Midbrain (tissue), 1 donor: ENCODE results near the gene SBSN.
"Not testable (repeated sequence)": the region's sequence is repeated elsewhere in the genome, so short reads cannot be mapped to it uniquely, and the experiment has no call there.

Experiments used
- DNase-seq: peaks from one replicate; lab custom pipeline; 2025; lab: John Stamatoyannopoulos, UW

The SBSN gene

DNA sequence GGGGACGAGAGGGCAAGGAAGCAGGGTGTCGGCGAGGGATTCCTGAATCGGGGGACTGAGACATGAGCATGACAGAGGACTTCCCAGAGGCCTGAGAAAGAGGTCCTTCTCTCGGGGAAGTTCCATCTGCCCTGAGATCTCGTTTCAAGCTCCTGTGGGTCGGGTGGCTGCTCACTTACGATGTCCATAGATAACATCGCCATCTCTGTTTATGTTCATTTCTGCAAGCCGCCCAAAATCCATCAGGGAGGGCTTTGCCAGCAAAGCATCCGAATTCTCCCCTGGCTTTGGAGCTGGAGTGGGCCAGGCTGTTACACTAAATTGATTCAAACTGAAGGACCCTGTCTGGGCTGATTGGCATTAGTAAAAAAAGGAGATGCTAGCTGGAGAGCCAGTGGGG is 20.6 kb downstream of the SBSN start:
- DNase-seq, result no peak

DNA sequence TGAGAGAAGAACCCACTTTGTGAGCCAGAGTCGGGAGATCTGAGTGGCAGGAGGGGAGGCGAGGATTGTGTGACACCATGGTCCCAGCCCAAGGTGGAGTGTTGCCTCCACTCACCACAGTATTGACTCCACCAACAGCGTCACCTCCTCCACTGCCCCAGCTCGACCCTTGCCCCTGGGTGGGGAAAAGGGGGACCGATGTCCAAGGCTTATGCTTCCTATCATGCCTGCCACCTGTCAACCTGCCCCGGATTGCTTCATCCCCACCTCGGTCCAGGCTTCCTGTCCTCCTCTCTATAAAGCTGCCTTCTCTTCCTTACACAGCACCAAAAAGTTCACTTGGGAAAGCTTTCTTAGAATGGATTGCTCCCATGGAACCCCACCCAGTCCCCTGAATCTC is 22.1 kb downstream of the SBSN start:
- no peak for DNase-seq

DNA sequence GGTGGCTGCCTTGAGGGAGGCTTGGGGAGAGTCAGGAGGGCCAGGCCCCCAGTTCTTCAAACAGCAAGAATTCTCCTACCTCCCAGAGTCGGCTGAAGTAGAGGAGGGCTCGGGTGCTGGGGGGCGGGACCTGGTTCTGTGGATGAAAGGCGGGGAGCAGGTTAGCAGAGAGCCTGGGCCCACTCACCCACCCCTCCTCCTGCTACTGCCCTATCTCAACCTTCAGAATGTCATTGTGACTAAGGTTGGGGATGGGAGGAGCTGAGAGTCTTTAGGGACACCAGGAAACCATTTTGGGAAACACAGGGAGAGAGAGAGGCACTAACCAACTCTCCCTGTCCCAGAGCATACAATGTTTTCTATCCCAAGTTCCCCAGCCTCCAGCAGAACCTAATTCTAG is 25.4 kb downstream of the SBSN start:
- DNase-seq, result no peak

DNA sequence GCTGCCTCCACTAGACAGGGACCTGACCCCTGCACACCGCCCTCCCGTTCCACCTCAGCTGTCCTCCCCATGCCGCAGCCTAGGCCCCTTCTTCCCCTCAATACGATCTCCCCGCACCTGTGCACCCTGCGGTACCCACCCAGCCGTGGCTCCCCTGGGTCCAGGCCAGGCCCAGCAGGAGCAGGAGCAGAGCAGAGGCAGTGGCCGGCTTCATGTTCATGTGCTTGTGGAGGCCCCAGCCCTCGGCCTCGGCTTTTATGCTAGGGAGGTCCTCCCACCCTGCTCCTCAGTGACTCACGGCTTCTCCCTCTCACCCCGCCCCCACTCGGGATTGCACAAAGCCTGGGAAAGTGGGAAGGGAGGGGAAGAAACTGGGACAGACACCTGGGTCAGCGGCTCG is 26.4 kb downstream of the SBSN start:
- no peak for DNase-seq

DNA sequence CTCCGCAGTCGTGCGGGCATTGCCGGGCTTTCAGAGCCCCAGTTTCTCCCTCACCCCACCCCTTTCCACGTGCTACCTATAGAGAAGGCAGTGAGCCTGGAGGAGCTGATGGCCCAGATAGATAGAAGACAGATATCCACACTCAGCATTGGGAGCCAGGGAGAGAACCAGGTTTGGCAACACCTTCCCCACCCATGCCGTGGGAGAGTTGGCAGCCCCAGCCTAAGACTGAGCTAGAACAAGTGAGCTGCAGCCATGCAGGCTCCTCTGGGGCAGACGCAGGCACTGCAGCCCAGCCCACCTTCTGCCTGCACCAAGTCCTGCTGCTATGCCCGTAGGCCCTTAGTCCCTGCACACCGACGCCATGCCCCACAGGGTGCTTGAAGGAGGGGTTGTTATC is 27.5 kb downstream of the SBSN start:
- no peak for DNase-seq

DNA sequence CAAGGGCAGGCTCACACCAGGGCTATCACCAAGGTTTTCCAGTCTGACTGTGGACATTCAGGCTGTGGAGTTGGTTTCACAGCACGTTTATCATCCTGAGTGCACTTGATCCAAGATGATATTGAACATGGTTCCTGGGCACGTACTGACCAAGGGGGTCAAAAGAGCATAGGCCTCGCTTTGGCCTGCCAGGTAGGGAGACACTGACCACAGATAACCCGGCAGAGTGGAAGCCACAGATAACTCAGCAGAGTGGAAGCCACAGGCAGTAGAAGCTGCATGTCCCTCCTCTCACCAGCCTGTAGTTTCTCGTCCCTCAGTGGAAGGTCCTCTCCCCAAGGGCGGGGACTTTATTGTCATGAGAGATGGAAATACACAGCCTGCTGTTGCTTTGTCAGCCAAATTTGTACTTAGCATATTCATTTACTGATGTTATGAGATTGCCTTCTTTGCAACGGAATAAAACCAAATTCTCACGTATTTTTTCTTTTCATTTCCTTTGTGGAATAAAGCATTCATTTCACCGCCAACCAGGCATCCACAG is 29.1 kb downstream of the SBSN start:
- DNase-seq, result no peak

DNA sequence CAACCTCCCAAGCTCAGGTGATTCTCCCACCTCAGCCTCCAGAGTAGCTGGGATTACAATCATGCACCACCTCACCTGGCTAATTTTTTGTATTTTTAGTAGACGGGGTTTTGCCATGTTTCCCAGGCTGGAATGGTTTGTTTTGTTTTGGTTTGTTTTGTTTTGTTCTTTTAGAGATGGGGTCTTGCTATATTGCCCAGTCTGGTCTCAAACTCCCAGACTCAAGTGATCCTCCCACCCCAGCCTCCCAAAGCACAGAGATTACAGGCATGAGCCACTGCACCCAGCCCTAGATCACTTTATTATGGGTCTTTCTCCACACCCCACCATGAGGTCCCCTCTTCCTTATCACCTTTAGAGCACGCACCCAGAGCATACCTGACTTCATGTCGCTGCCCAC is 29.9 kb downstream of the SBSN start:
- no peak for DNase-seq

DNA sequence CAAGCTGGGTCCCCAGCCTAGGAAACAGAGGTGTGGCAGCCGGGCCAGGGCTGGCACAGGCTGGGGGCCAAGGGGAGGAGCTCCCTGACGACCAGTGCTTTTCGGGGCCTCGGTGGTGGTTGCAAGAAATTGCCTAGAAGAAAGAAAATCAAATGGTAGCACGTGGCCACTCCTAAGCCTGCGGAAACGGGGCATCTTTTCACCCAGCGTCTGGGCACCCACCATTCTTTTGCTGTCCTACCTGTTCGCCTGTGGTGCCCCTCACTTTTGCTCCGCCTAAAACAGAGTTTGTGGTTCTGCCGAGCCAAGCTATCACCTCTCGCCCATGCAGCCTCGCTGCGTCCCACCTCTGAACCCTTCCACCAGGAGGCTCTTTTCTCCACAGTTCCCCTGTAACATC is 30.7 kb downstream of the SBSN start:
- no peak for DNase-seq

DNA sequence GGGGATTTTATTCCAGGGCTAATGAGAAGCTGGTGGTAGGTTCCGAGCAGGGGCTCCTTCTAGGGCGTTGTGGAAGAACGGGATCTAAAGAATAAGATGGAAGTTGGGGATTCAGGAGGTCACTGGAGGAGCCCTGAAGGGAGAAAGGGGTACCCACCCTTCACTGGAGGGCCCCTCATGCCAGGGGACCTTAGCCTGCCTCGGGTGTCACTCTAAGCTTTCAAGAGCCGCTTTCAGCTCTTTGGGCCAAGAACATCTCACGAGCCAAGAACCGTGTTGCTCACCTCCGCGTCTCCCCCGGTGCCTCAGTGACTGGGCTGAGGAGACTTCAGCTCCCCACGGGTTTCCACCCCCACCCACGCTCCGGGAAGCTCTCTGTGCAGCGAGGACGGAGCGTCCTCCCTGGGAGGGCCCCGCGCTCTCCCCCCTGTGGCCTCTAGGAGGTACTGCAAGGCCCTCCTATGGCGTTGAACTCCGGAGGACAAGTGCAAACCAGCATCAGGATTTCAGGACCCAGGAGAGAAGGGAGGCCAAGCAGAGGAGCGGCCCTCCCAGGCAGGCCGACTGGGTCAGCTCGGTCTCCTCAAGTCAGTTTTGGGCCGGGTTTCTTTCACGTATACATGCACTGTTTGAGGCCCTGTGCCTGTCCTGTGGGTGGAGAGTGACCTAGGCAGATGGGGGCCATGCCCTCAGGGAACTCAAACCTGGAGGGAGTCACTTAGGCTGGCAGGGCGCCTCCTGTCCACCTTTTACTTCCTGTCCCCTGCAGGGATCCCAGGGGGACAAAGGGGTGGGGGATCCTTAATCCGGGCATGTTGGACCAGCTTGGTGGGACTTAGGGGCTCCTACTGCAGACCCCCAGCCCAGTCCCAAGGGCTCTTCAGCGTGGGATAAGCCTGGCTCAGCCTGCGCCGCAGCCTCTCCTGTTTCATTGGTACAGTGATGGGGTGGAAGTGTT is 32.7 kb downstream of the SBSN start:
- peak; percentile 49 for DNase-seq

DNA sequence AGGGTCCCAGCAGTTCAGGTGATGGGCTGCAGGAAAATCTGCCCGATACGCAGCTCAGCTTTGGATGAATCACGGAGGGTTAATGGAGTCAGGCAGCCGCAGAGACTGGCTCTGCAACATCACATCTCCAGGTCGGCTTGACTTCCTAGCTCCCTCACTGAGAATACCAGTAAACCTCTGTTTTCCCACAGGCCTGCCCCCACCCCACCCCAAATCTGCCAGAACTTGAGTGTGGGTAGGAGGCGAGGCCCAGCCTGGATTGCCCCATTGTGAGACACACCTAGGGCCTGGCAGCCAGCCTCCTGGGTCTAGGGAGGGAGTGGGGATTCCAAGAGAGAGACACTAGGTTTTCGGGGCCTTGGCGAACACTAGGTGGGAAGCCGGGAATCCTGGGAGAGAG is 34.1 kb downstream of the SBSN start:
- DNase-seq, result no peak

DNA sequence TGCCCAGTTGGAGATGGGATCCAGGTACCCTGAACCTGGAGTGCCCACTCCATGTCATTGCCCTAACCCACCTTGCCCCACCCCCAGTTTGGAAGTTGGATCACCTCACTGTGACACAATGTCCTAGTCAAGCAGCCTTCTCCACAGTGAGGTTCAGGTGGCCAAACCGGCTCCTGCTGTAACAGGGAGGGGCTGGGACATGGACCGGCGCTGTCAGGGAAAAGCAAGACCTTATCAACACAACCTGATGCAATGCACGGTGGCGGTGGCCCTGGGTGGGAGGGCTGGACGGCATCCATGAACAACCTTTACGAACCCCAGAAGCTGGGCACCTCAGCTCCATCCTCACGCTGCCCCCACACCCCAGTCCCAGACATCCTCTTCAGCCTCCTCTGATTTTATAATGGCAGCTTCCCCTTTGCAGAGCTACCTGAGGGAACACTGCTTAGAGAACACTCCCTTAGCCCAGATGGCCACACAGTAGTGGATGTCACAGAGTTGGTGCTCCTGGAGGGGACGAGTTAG is 36.2 kb downstream of the SBSN start:
- no peak for DNase-seq

DNA sequence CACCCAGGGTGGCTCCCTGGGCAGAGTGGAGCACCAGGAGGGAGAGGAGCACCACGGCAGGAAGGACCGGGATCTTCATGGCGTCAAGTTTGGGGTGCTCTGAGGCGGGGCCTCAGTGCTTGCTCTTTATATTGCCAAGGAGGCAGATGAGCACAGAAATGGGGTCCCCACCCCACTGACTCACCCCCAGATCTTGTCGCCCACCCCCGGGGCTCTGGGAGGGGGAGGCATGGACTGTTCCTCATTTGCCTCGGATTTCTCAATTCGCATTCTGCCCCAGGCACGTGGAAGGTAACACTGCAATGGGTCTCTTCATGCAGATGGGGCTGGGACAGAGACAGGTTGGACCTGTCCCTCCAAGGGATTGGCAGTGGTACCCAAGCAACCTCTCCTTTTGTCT is 37.7 kb downstream of the SBSN start, which contains the start of gene KRTDAP:
Gene KRTDAP, minus strand, starts transcription at position 101 of the 400 bp plus-strand sequence. Its CDS starts 22 bp downstream, at position 79.
- DNase-seq, result no peak

DNA sequence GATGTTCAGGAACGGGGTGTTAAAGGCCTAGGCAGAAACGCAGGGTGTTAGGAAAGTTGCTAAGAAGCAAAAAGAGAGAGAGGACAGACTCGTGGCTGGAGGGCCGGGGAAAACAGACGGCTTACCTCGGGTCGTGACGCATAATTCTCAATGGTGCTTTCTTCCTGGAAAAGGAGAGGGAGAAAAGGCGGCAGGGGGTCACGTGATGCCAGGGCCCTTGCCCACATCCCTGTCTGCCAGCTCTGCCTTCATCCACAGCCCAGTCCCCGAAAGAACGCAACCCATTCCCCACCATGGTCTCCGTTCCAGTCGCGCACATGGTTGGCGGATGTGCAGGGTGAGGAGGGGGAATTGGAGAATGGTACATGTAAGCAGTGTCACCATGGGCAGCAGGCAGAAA is 39.4 kb downstream of the SBSN start:
- DNase-seq, result no peak

DNA sequence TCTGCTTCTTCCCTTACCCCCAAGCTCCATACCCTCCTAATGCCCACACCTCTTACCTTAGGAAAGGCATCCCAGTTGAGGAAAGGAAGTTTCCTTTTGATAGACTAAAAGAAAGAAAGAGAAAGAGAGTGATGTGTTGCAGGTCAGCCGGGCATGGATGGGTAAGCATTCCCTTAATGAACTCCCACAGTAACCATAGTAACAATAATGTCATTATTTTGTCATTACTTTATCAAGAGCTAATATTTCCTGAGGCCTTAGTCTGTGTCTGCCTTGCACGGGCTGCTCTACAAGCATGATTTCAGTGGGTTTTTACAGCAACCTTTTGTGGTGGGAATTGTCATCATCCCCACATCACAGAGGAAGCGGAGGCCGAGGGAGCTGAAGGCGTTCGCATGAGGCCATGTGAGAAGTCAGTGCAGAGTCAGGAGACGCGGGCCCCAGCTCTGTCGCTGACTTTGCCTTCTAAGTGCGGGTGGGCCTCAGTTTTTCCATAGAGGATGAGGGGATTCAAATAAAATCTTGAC is 40.4 kb downstream of the SBSN start:
- DNase-seq, result no peak

DNA sequence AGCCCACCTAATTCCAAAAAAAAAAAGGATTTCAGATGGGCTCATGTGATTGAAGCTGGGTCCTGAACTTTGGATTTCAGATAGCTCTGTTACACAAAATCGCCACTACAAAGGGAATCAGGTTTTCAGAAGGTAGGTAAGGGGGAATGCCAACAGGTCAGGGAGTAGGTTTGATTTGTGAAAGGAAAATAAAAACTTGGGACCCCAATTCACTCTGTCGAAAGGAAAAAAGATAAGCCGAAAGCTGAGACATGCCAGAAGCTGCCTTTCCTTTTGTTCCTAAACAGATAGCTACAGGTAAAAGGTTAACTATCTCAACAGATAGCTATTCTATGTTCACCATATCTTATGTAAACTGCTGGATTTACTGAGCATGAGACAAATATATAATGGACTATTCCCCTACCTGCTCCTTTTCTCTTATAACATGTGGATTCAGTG is 41.8 kb downstream of the SBSN start:
- no peak for DNase-seq

DNA sequence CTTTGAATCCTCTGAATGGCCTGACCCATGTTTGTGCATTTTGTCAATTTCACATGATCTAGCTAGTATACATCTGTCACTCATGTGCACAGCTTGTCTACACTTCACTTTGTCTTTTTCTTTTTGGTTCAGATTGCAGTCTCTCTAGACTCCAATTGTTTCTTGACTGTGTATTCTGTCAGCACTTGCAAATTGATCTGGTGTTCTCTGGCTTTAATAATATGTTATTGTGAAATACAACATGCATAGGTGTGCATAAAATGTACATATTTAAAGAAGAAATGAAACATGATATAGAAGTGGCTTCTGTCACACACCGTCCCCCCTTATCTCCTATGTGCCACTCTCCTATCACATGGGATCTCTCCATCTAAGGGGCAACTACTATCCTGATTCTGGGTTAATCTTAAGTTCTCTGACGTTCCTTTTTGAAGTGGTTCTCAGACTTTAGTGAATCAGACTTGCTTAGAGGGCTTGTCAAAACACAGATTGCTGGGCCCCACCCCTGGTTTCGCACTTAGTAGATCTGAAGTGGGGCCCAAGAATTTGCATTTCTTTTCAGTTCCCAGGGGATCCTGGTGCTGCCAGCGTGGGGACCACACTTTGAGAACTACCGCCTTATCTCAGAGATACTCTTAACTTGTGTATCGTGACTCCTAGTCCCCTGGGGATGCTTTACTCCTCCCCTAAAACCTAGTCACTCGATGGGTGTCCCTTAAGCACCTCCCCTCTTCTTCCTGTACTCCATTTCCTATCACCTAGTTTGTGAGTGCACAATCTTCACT is 43.7 kb downstream of the SBSN start:
- DNase-seq, result no peak

DNA sequence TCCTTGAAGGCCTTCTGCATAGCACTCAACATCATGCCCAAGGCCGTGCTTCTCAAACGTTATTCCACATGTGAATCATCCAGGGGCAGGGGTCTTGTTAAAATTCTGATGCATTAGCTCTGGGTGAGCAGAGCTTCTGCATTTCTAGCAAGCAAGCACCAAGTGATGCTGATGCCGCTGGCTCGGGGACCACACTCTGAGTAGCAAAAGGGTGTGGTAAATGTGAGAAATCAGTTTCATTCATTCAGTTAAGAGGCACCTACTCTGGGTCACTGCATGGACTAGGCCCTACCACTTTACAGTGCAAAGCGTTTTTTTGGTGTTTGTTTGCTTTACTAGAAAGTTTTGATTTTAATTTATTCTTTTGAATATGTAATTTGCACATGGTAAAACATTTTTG is 45.0 kb downstream of the SBSN start:
- no peak for DNase-seq

DNA sequence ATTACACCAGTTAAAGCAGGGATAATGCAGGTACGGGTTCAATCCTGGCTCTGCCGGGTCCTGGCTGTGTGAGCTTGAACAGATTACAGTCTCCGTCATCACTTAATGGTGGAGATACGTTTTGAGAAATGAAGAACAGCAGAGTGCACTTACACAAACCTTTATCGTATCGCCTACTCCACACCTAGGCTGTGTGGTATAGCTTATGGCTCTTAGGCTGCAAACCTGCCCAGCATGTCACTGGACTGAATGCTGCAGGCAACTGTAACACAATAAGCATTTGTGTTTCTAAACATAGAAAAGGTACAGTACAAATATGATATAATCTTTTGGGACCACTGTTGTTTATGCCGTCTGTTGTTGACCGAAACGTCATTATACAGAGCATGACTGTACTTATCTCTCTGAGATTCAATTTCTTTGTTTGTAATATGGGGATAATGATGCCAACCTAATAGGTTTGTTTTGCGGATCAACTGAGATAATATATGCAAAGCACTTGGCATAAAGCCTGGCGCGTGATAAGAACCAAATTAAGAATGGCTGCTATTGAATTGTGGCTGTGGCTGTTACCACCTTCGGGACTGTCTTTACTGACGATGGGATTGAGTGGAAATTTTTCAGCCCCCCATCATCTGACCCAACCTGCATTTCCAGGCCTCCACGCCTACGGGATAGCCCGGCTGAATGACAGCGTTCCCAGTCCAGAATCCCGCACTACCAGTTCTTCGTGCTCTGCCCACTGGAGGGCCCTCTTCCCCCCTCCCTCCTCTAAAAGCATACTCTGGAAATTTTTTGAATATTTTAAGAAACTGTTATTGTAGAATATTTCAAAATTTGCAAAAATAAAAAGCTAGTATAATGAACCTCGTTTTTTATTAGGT is 49.1 kb downstream of the SBSN start:
- no peak for DNase-seq

DNA sequence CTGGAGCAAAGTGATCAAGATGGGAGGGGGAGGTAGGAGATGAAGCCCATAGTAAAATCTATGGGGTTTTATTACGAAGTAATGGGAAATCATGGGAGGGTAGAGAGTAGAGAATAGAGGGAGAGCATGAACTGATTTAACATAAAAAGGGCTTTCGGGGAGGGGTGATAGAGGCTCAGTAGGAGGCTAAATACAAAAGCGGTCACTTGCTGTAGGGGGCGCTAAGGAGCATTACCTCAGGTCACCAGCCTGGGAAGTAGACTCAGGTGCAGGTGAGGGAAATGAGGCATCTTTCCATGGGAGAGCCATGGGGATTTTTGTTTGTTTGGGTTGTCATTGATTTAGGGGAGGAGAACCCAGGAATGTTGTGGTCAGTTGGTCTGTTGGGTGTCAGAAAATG is 52.0 kb downstream of the SBSN start:
- no peak for DNase-seq

DNA sequence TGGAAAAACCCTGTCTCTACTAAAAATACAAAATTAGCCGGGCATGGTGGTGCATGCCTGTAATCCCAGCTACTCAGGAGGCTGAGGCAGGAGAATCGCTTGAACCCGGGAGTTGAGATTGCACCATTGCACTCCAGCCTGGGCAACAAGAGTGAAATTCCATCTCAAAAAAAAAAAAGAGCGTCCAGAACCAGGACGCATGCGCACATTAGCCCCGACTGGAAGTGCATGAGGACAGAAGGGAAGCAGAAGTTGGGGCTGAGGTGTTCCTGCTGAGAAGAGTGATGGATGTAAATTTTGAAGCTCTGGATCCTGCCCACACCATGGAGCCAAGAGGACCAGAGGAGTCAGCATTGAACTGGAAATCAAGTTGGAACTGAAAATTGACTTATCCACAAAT is 53.5 kb downstream of the SBSN start:
- not testable (repeated sequence) for DNase-seq

DNA sequence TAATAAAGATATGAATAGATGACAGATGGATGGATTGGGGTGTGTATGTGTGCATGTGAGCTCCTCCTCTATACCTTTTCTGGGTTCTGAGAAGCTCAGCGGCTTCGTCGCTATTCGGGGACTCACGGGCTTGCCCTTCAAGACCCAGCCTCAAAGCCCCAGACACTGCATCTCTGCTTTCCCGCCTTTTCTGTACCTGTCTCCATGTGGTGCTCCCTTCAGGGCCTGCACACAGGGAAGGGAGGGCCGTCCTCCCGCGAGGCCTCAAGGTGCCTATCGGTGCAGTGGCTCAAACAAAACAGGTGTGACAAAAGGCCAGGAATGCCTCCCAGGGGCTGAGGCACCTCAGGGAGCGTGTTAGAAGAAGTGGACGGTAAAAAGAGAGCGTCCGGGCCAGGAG is 54.0 kb downstream of the SBSN start:
- DNase-seq, result no peak
